Ishikawa (cell line): ENCODE results near the gene ANKRD18B.

Experiments used
- CEBPB ChIP-seq: IDR thresholded peaks from 2 replicates; pipeline ENCODE4 v1.6.1; 2012
- CREB1 ChIP-seq: IDR thresholded peaks from 2 replicates; pipeline ENCODE4 v1.6.1; 2012; ENCODE audit warnings: low read depth
- EP300 ChIP-seq: IDR thresholded peaks from 2 replicates; pipeline ENCODE4 v1.6.1; 2012; ENCODE audit warnings: borderline replicate concordance
- MAX ChIP-seq: IDR thresholded peaks from 2 replicates; pipeline ENCODE4 v1.6.1; 2012
- TCF12 ChIP-seq: IDR thresholded peaks from 2 replicates; pipeline ENCODE4 v1.6.1; 2012; ENCODE audit warnings: low read depth
- YY1 ChIP-seq: IDR thresholded peaks from 2 replicates; pipeline ENCODE4 v1.6.1; 2012; ENCODE audit warnings: low read depth
- ZBTB7A ChIP-seq: IDR thresholded peaks from 2 replicates; pipeline ENCODE4 v1.6.1; 2012; ENCODE audit warnings: low read depth

GRCh38 chr9:33476503-33476902, 47.5 kb upstream of the ANKRD18B start:
- no peak for TF ChIP-seq YY1
- TF ChIP-seq CREB1: no peak
- TF ChIP-seq EP300: no peak
- TF ChIP-seq CEBPB: no peak
- TF ChIP-seq MAX: no peak
- no peak for TF ChIP-seq TCF12
- TF ChIP-seq ZBTB7A: no peak
